Mesodermal cell (in vitro differentiated cells): ENCODE results near the gene DCDC2C.

Experiments
- H3K27ac ChIP-seq: 2 replicates; pipeline ENCODE4 v1.7.0; 2013; ENCODE audit warnings: mild to moderate bottlenecking, low read depth, low read length, moderate library complexity; ENCODE audit not compliant: severe bottlenecking
- H3K36me3 ChIP-seq: 2 replicates; pipeline ENCODE4 v1.7.1; 2013; ENCODE audit warnings: mild to moderate bottlenecking, low read length, moderate library complexity; ENCODE audit not compliant: control insufficient read depth, insufficient read depth
- H3K4me1 ChIP-seq: one replicate; pipeline ENCODE4 v1.7.1; 2013; ENCODE audit warnings: mild to moderate bottlenecking, low read length; ENCODE audit not compliant: insufficient read depth, control insufficient read depth, poor library complexity, severe bottlenecking
- H3K4me3 ChIP-seq: 2 replicates; pipeline ENCODE4 v1.7.0; 2013; ENCODE audit warnings: low read length, control low read depth, mild to moderate bottlenecking; ENCODE audit not compliant: insufficient read depth, poor library complexity, severe bottlenecking; ENCODE audit errors: extremely low read depth
- H3K9me3 ChIP-seq: 2 replicates; pipeline ENCODE4 v1.7.1; 2013; ENCODE audit warnings: mild to moderate bottlenecking, low read length, moderate library complexity; ENCODE audit not compliant: control insufficient read depth
- WGBS, 2 experiments: methylation state at CpG; one replicate each; pipeline ENCODE4 v1.1.5; 2013; ENCODE audit warnings: missing lambda C conversion rate in 2 of 2; ENCODE audit not compliant: insufficient coverage in 2 of 2; 5-methylcytosine and 5-hydroxymethylcytosine counted together

DCDC2C gene

DNA sequence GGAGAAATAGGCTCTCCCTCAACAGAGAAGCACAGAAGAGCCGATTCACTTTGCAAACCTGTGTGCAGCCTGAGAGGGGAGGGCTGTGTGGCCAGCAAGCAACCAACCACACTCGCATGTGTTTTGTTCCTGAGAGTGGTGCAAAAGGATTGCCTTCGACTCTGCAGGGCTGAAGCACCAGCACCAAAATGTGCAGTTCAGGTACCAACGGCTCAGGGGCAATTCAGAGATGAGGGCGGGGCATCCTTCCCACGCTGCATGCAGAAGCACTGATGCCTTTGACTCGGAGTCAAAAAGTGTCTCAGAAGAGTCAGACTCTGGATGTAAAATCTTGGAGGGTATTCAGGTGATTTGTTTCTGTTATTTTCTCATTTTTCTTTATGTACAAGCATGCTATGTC, 55.5 kb downstream of the DCDC2C start:
- no peaks in the 10 kb centered on the region for H3K9me3 ChIP-seq
- no peak overlapping the region for H3K27ac ChIP-seq
- no peaks in the 10 kb centered on the region for H3K36me3 ChIP-seq
- H3K4me3 ChIP-seq: no peak overlapping the region
- H3K4me1 ChIP-seq: no peaks in the 10 kb centered on the region
- WGBS, 2 experiments: 69 to 78% methylated on average over 6 of the region's 7 CpGs

GRCh38 chr2:3759331-3759730, 56.0 kb downstream of the DCDC2C start:
- H3K36me3 ChIP-seq: no peaks in the 10 kb centered on the region
- H3K4me3 ChIP-seq: no peak overlapping the region
- H3K9me3 ChIP-seq: no peaks in the 10 kb centered on the region
- no peak overlapping the region for H3K27ac ChIP-seq
- no peaks in the 10 kb centered on the region for H3K4me1 ChIP-seq
- WGBS, 2 experiments: 85 to 87% methylated on average over 7 of the region's 7 CpGs

DNA sequence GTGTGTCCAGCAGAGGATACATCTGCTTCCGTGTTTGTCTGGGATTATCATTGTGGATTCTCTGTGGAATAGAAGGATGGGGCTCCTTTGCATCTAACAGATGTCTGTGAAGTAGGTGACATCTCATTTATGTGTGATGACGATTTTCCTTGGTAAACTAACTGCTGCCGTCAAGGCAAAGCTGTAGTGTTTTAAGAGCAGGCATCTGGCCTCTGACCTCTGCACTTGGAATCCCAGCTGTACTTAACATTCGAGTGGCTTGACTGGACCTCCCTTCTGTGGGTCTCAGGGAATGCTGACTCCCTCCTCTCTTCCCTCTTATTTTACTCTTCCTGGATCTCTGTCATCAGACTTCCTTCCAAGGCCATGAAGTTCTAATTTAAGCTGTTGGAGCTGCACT, 56.4 kb downstream of the DCDC2C start:
- Histone ChIP-seq H3K4me1 (no peaks in the 10 kb centered on the region), H3K4me3 (no peak overlapping the region), H3K36me3 (no peaks in the 10 kb centered on the region), H3K9me3 (no peaks in the 10 kb centered on the region), H3K27ac (no peak overlapping the region)
- 78 to 84% methylated on average over 3 to 4 of the region's 4 CpGs for WGBS, 2 experiments

DNA sequence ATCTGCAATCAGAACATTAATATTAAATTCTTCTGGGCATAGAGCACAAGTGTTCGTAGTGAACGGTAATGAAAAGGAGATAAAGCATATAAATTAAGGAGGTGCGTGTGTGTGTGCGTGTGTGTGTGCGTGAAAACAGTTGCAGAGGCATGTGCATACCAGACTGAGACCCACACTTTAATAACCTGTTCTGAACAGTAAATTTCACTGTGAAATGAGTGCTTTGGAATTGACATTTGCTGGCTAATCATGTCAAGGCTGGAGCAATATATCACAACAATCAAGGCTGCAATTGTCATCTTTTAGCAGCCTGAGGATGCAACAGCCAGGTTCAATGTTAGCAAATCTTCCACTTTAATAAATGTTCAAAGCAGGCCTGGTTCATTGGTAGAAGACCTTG, 57.9 kb downstream of the DCDC2C start:
- Histone ChIP-seq H3K4me1 (no peaks in the 10 kb centered on the region), H3K36me3 (no peaks in the 10 kb centered on the region), H3K9me3 (no peaks in the 10 kb centered on the region), H3K27ac (no peak overlapping the region), H3K4me3 (no peak overlapping the region)
- WGBS, 2 experiments: 100% methylated on average over 2 to 3 of the region's 5 CpGs

GRCh38 chr2:3762771-3763447, 59.5 kb downstream of the DCDC2C start:
- H3K4me3 ChIP-seq: no peak overlapping the region
- H3K27ac ChIP-seq: no peak overlapping the region
- H3K9me3 ChIP-seq: no peaks in the 10 kb centered on the region
- no peaks in the 10 kb centered on the region for H3K36me3 ChIP-seq
- H3K4me1 ChIP-seq: no peaks in the 10 kb centered on the region
- 81 to 90% methylated on average over 10 to 14 of the region's 14 CpGs for WGBS, 2 experiments

- no peak overlapping the region for H3K27ac ChIP-seq
- 79 to 87% methylated on average over 12 to 14 of the region's 14 CpGs for WGBS, 2 experiments
- no peak overlapping the region for H3K4me3 ChIP-seq
- no peaks in the 10 kb centered on the region for H3K4me1 ChIP-seq
- H3K9me3 ChIP-seq: no peaks in the 10 kb centered on the region
- no peaks in the 10 kb centered on the region for H3K36me3 ChIP-seq
These were observed 63.4 kb downstream of the DCDC2C start for GRCh38 chr2:3766824-3767223.

GRCh38 chr2:3768960-3769765, 65.8 kb downstream of the DCDC2C start:
- WGBS, 2 experiments: 84 to 90% methylated on average over 20 of the region's 21 CpGs
- Histone ChIP-seq H3K27ac (no peak overlapping the region), H3K4me1 (no peaks in the 10 kb centered on the region), H3K36me3 (no peaks in the 10 kb centered on the region), H3K4me3 (no peak overlapping the region), H3K9me3 (no peaks in the 10 kb centered on the region)

DNA sequence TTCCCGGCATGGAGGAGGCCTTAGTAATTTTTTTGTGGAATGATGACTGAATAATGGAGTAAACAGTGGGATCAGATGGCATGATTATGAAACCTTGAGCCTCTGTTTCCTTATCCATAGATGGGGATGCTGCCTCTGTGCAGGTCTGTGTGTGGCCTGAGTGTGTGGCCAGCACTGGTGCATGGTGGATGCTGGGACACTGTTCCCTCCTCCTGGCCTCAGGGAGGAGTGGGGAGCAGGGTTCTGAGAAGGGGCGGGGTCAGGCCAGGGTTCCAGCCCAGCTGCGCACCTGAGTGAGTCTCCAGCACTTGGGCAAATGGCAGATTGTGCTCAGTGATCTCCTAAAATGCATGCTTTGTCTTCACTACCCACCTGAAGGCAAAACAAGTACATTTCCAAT, 66.4 kb downstream of the DCDC2C start:
- 94 to 100% methylated on average over 1 to 3 of the region's 3 CpGs for WGBS, 2 experiments
- no peaks in the 10 kb centered on the region for H3K4me1 ChIP-seq
- no peaks in the 10 kb centered on the region for H3K36me3 ChIP-seq
- no peaks in the 10 kb centered on the region for H3K9me3 ChIP-seq
- no peak overlapping the region for H3K27ac ChIP-seq
- no peak overlapping the region for H3K4me3 ChIP-seq

DNA sequence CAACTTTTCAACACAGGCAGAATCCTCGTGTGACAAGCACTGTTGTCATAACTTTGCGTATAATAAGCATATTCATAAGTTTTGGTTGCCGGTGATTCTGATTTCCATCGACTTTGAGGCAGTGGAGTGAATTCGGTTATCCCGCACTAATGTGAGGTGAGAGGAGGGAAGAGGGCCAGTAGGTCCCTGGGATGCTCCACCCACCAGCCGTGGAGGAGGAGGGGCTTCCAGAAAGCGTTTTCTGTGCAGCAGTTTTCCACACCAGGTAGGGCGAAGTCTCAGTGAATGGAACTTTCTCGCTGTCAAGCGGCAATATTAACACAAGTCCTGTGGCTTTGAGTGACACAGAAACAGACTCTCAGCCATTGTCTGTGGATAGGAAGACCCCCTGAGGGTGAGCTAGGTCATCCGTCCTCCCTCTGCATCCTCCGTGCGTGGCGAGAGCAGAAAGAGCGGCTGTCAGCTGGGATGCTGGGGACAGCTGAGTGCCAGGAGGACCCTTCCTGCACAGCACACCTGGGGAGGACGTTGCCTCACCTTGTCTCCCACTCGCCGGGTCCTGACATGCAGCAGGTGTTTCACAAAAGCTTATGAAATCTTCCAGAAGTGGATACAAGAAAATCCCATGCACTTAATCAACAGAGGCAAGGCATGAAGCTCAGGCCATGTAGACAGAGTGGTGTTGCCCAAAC, 67.5 kb downstream of the DCDC2C start:
- WGBS, 2 experiments: 88% methylated on average over 15 to 17 of the region's 19 CpGs
- no peaks in the 10 kb centered on the region for H3K9me3 ChIP-seq
- H3K4me1 ChIP-seq: no peaks in the 10 kb centered on the region
- H3K4me3 ChIP-seq: no peak overlapping the region
- no peaks in the 10 kb centered on the region for H3K36me3 ChIP-seq
- no peak overlapping the region for H3K27ac ChIP-seq

DNA sequence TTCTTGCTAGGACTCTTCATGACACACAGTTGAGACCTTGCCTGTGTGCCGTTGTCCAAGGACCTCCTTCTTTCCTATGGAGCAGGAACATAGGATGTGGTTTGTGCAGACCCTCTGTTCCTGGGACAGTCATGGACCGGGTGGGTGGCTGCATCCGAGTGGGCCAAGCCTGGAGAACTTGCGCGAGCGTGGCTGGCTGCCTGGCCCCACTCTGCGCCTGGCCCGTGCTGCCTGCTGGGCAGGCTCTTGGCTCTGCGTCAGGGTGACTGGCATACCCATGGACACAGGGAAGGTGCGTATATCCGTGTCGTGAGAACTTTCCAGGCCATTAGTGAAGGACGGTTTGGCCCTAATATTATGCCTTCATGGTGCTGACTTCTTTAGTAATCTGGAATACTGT, 68.2 kb downstream of the DCDC2C start:
- Histone ChIP-seq H3K4me3 (no peak overlapping the region), H3K36me3 (no peaks in the 10 kb centered on the region), H3K4me1 (no peaks in the 10 kb centered on the region), H3K27ac (no peak overlapping the region), H3K9me3 (no peaks in the 10 kb centered on the region)
- 83 to 88% methylated on average over 13 of the region's 13 CpGs for WGBS, 2 experiments
